HEK293 (cell line): ENCODE data around the gene TMEM181.
A peak's percentile ranks its signal among the peaks of the same experiment; 100 is the strongest.

Experiments
- BCL11B ChIP-seq: fragments of 450-650 bp; formaldehyde crosslinking; IDR thresholded peaks from 2 replicates; pipeline ENCODE4 v1.5.1; 2016; ENCODE audit warnings: low read depth, missing biosample characterization, missing genetic modification characterization
- GLIS2 ChIP-seq: fragments of 450-650 bp; formaldehyde crosslinking; IDR thresholded peaks from 2 replicates; pipeline ENCODE4 v1.5.1; 2016; ENCODE audit warnings: missing biosample characterization, missing genetic modification characterization
- KLF10 ChIP-seq: fragments of 450-650 bp; IDR thresholded peaks from 2 replicates; pipeline ENCODE4 v1.5.1; 2018; ENCODE audit warnings: missing biosample characterization, mild to moderate bottlenecking, missing genetic modification characterization
- KLF7 ChIP-seq: fragments of 450-650 bp; formaldehyde crosslinking; IDR thresholded peaks from 2 replicates; pipeline ENCODE4 v1.5.1; 2016; ENCODE audit warnings: missing biosample characterization, missing genetic modification characterization, borderline replicate concordance
- ZNF10 ChIP-seq: fragments of 450-650 bp; formaldehyde crosslinking; IDR thresholded peaks from 2 replicates; pipeline ENCODE4 v1.5.1; 2017; ENCODE audit warnings: missing biosample characterization, missing genetic modification characterization
- ZNF19 ChIP-seq: fragments of 450-650 bp; formaldehyde crosslinking; IDR thresholded peaks from 2 replicates; pipeline ENCODE4; 2016; ENCODE audit warnings: missing biosample characterization, missing genetic modification characterization, low read depth
- ZNF2 ChIP-seq: fragments of 450-650 bp; formaldehyde crosslinking; IDR thresholded peaks from 2 replicates; pipeline ENCODE4 v1.5.1; 2016; ENCODE audit warnings: missing biosample characterization, missing genetic modification characterization
- ZNF24 ChIP-seq: fragments of 450-650 bp; formaldehyde crosslinking; IDR thresholded peaks from 2 replicates; pipeline ENCODE4 v1.5.1; 2016; ENCODE audit warnings: missing biosample characterization, missing genetic modification characterization
- ZNF335 ChIP-seq: fragments of 450-650 bp; formaldehyde crosslinking; conservative IDR thresholded peaks from 2 replicates; pipeline ENCODE4 v1.5.1; 2016; ENCODE audit warnings: missing biosample characterization, missing genetic modification characterization
- ZNF37A ChIP-seq: fragments of 450-650 bp; IDR thresholded peaks from 2 replicates; pipeline ENCODE4 v1.5.1; 2018; ENCODE audit warnings: missing biosample characterization, missing genetic modification characterization
- ZNF394 ChIP-seq: fragments of 450-650 bp; formaldehyde crosslinking; IDR thresholded peaks from 2 replicates; pipeline ENCODE4 v1.5.1; 2016; ENCODE audit warnings: missing biosample characterization, missing genetic modification characterization, mild to moderate bottlenecking, moderate library complexity, borderline replicate concordance
- ZNF501 ChIP-seq: fragments of 450-650 bp; formaldehyde crosslinking; IDR thresholded peaks from 2 replicates; pipeline ENCODE4 v1.5.1; 2016; ENCODE audit warnings: missing biosample characterization, missing genetic modification characterization
- ZNF510 ChIP-seq: fragments of 450-650 bp; formaldehyde crosslinking; IDR thresholded peaks from 2 replicates; pipeline ENCODE4 v1.5.1; 2018; ENCODE audit warnings: mild to moderate bottlenecking, missing genetic modification characterization, missing biosample characterization; ENCODE audit not compliant: insufficient replicate concordance
- ZNF549 ChIP-seq: fragments of 450-650 bp; IDR thresholded peaks from 2 replicates; pipeline ENCODE4 v1.5.1; 2018; ENCODE audit warnings: missing biosample characterization, missing genetic modification characterization, mild to moderate bottlenecking, inconsistent platforms, moderate library complexity
- ZNF610 ChIP-seq: fragments of 450-650 bp; formaldehyde crosslinking; IDR thresholded peaks from 2 replicates; pipeline ENCODE4 v1.5.1; 2016; ENCODE audit warnings: missing biosample characterization, missing genetic modification characterization, borderline replicate concordance
- ZNF629 ChIP-seq: fragments of 450-650 bp; formaldehyde crosslinking; IDR thresholded peaks from 2 replicates; pipeline ENCODE4 v1.5.1; 2017; ENCODE audit warnings: missing biosample characterization, missing genetic modification characterization
- ZNF660 ChIP-seq: fragments of 450-650 bp; IDR thresholded peaks from 2 replicates; pipeline ENCODE4 v1.5.1; 2018; ENCODE audit warnings: missing biosample characterization, mild to moderate bottlenecking, missing genetic modification characterization
- ZNF777 ChIP-seq: fragments of 450-650 bp; formaldehyde crosslinking; IDR thresholded peaks from 2 replicates; pipeline ENCODE4 v1.5.1; 2017; ENCODE audit warnings: missing biosample characterization, missing genetic modification characterization, borderline replicate concordance
- TF ChIP-seq, protein P1 (sequence below): fragments of 450-650 bp; formaldehyde crosslinking; IDR thresholded peaks from 2 replicates; pipeline ENCODE4 v1.5.1; 2016; ENCODE audit warnings: missing biosample characterization, missing genetic modification characterization
- TF ChIP-seq, protein P2 (sequence below): fragments of 450-650 bp; formaldehyde crosslinking; IDR thresholded peaks from 2 replicates; pipeline ENCODE4 v1.5.1; 2016; ENCODE audit warnings: missing biosample characterization, missing genetic modification characterization
- TF ChIP-seq, protein P3 (sequence below): fragments of 450-650 bp; formaldehyde crosslinking; IDR thresholded peaks from 2 replicates; pipeline ENCODE4 v1.5.1; 2016; ENCODE audit warnings: missing biosample characterization, missing genetic modification characterization
- TF ChIP-seq, protein P4 (sequence below): fragments of 450-650 bp; formaldehyde crosslinking; IDR thresholded peaks from 2 replicates; pipeline ENCODE4; 2016; ENCODE audit warnings: missing biosample characterization, missing genetic modification characterization
- TF ChIP-seq, protein P5 (sequence below): fragments of 450-650 bp; formaldehyde crosslinking; IDR thresholded peaks from 2 replicates; pipeline ENCODE4 v1.5.1; 2016; ENCODE audit warnings: missing biosample characterization, missing genetic modification characterization
- TF ChIP-seq, protein P6 (sequence below): fragments of 450-650 bp; formaldehyde crosslinking; IDR thresholded peaks from 2 replicates; pipeline ENCODE4 v1.5.1; 2016; ENCODE audit warnings: missing biosample characterization, missing genetic modification characterization
- TF ChIP-seq, protein P7 (sequence below): fragments of 450-650 bp; formaldehyde crosslinking; optimal IDR thresholded peaks from 2 replicates; pipeline ENCODE3; 2016; ENCODE audit warnings: missing biosample characterization, mild to moderate bottlenecking, missing genetic modification characterization
- TF ChIP-seq, protein P8 (sequence below): fragments of 450-650 bp; formaldehyde crosslinking; IDR thresholded peaks from 2 replicates; pipeline ENCODE4 v1.5.1; 2017; ENCODE audit warnings: missing biosample characterization, missing genetic modification characterization

Gene TMEM181

DNA sequence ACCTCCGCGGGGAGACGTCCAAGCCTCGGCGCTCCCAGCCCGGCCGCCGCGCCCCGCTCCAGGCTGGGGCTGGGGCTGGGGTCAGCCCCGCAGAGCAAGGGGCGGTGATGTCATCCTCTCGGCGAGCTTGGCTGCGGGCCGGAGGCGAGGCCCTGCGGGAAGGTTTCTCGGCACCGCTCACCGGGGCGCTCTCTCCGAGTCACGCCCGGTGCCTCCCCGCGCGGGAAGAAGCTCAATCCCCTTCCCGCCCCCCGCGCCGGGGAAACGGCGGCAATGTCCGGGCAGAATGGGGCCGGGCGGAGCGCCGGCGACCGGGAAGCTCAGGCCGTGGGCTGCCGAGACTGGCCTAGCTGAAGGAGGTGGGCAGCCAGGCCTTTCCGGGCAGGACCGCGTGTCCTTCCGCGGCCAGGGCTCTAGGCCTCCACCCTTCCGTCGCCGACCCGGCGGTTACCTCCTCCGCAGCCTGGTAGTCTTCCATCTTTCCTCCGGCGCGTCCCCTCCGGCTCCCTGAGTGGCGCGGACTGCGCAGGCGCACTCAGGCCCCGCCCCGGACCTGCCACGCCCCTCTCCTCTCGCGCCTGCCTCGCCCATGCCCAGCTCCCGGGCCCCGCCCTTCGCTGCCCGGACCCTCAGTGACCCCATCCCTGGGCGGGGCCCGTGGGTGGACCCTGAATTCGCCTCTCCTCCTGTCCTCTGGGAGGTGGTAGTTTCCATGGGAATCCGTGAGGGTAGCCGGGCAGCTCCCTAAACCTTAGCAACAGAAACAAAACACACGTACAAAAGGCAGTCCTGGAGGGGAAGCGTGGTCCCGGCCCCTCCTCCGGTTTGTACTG lies 84.6 kb downstream of the TMEM181 start, which contains the start of gene DYNLT1 (continued):
- TF ChIP-seq ZNF37A (tag by site-specific recombination): no peak
- peak; percentile 91 for TF ChIP-seq GLIS2 (tag by site-specific recombination)
- TF ChIP-seq, protein P1, sequence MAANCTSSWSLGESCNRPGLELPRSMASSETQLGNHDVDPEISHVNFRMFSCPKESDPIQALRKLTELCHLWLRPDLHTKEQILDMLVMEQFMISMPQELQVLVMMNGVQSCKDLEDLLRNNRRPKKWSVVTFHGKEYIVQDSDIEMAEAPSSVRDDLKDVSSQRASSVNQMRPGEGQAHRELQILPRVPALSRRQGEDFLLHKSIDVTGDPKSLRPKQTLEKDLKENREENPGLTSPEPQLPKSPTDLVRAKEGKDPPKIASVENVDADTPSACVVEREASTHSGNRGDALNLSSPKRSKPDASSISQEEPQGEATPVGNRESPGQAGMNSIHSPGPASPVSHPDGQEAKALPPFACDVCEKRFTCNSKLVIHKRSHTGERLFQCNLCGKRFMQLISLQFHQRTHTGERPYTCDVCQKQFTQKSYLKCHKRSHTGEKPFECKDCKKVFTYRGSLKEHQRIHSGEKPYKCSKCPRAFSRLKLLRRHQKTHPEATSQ (tag by site-specific recombination): peak; percentile 81; the same call in 1 of the 2 replicates
- no peak for TF ChIP-seq ZNF549 (tag by site-specific recombination)
- TF ChIP-seq, protein P2, sequence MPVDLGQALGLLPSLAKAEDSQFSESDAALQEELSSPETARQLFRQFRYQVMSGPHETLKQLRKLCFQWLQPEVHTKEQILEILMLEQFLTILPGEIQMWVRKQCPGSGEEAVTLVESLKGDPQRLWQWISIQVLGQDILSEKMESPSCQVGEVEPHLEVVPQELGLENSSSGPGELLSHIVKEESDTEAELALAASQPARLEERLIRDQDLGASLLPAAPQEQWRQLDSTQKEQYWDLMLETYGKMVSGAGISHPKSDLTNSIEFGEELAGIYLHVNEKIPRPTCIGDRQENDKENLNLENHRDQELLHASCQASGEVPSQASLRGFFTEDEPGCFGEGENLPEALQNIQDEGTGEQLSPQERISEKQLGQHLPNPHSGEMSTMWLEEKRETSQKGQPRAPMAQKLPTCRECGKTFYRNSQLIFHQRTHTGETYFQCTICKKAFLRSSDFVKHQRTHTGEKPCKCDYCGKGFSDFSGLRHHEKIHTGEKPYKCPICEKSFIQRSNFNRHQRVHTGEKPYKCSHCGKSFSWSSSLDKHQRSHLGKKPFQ (tag by site-specific recombination): 0 out of 2 replicates have a peak, but pooled peaks have one; percentile 21
- no peak for TF ChIP-seq ZNF510 (tag by site-specific recombination)
- TF ChIP-seq ZNF629 (tag by site-specific recombination): peak; percentile 68
- TF ChIP-seq, protein P3, sequence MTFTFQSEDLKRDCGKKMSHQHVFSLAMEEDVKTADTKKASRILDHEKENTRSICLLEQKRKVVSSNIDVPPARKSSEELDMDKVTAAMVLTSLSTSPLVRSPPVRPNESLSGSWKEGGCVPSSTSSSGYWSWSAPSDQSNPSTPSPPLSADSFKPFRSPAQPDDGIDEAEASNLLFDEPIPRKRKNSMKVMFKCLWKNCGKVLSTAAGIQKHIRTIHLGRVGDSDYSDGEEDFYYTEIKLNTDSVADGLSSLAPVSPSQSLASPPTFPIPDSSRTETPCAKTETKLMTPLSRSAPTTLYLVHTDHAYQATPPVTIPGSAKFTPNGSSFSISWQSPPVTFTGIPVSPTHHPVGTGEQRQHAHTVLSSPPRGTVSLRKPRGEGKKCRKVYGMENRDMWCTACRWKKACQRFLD (tag by site-specific recombination): no peak
- TF ChIP-seq, protein P4, sequence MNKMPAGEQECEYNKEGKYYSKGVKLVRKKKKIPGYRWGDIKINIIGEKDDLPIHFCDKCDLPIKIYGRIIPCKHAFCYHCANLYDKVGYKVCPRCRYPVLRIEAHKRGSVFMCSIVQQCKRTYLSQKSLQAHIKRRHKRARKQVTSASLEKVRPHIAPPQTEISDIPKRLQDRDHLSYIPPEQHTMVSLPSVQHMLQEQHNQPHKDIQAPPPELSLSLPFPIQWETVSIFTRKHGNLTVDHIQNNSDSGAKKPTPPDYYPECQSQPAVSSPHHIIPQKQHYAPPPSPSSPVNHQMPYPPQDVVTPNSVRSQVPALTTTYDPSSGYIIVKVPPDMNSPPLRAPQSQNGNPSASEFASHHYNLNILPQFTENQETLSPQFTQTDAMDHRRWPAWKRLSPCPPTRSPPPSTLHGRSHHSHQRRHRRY (tag by site-specific recombination): peak; percentile 48; the same call in 1 of the 2 replicates
- TF ChIP-seq, protein P5, sequence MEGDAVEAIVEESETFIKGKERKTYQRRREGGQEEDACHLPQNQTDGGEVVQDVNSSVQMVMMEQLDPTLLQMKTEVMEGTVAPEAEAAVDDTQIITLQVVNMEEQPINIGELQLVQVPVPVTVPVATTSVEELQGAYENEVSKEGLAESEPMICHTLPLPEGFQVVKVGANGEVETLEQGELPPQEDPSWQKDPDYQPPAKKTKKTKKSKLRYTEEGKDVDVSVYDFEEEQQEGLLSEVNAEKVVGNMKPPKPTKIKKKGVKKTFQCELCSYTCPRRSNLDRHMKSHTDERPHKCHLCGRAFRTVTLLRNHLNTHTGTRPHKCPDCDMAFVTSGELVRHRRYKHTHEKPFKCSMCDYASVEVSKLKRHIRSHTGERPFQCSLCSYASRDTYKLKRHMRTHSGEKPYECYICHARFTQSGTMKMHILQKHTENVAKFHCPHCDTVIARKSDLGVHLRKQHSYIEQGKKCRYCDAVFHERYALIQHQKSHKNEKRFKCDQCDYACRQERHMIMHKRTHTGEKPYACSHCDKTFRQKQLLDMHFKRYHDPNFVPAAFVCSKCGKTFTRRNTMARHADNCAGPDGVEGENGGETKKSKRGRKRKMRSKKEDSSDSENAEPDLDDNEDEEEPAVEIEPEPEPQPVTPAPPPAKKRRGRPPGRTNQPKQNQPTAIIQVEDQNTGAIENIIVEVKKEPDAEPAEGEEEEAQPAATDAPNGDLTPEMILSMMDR (tag by site-specific recombination): 0 out of 2 replicates have a peak, but pooled peaks have one; percentile 5
- TF ChIP-seq ZNF10 (tag by site-specific recombination): peak; percentile 11; the same call in 1 of the 2 replicates
- TF ChIP-seq, protein P6, sequence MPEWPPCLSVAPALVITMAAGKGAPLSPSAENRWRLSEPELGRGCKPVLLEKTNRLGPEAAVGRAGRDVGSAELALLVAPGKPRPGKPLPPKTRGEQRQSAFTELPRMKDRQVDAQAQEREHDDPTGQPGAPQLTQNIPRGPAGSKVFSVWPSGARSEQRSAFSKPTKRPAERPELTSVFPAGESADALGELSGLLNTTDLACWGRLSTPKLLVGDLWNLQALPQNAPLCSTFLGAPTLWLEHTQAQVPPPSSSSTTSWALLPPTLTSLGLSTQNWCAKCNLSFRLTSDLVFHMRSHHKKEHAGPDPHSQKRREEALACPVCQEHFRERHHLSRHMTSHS: no peak
- peak; percentile 73 for TF ChIP-seq ZNF2 (tag by site-specific recombination)
- peak; percentile 86 for TF ChIP-seq ZNF660 (tag by site-specific recombination)
- TF ChIP-seq, protein P7, sequence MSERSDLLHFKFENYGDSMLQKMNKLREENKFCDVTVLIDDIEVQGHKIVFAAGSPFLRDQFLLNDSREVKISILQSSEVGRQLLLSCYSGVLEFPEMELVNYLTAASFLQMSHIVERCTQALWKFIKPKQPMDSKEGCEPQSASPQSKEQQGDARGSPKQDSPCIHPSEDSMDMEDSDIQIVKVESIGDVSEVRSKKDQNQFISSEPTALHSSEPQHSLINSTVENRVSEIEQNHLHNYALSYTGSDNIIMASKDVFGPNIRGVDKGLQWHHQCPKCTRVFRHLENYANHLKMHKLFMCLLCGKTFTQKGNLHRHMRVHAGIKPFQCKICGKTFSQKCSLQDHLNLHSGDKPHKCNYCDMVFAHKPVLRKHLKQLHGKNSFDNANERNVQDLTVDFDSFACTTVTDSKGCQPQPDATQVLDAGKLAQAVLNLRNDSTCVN (tag by site-specific recombination): peak; percentile 91
- peak; percentile 76; the same call in 1 of the 2 replicates for TF ChIP-seq ZNF24 (tag by site-specific recombination)
- no peak; the same call in 1 of the 2 replicates for TF ChIP-seq BCL11B
- peak; percentile 80 for TF ChIP-seq ZNF610 (tag by site-specific recombination)
- peak; percentile 87 for TF ChIP-seq KLF10
- TF ChIP-seq ZNF394: 0 out of 2 replicates have a peak, but pooled peaks have one; percentile 60
- TF ChIP-seq ZNF19: no peak
- TF ChIP-seq KLF7: peak; percentile 84
- peak; percentile 93 for TF ChIP-seq ZNF501 (tag by site-specific recombination)
- TF ChIP-seq ZNF777 (tag by site-specific recombination): no peak
- peak; percentile 97 for TF ChIP-seq ZNF335 (tag by site-specific recombination)
- TF ChIP-seq, protein P8, sequence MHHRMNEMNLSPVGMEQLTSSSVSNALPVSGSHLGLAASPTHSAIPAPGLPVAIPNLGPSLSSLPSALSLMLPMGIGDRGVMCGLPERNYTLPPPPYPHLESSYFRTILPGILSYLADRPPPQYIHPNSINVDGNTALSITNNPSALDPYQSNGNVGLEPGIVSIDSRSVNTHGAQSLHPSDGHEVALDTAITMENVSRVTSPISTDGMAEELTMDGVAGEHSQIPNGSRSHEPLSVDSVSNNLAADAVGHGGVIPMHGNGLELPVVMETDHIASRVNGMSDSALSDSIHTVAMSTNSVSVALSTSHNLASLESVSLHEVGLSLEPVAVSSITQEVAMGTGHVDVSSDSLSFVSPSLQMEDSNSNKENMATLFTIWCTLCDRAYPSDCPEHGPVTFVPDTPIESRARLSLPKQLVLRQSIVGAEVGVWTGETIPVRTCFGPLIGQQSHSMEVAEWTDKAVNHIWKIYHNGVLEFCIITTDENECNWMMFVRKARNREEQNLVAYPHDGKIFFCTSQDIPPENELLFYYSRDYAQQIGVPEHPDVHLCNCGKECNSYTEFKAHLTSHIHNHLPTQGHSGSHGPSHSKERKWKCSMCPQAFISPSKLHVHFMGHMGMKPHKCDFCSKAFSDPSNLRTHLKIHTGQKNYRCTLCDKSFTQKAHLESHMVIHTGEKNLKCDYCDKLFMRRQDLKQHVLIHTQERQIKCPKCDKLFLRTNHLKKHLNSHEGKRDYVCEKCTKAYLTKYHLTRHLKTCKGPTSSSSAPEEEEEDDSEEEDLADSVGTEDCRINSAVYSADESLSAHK: peak; percentile 31
